ENCODE measurements around the gene RANBP2. TPM values are rescaled to one million over a fixed set of nuclear protein-coding genes. Genes with fewer than 3 reads are reported as not detected.
A peak's percentile ranks its signal among the peaks of the same experiment; 100 is the strongest.
"Not testable (repeated sequence)": the region's sequence is repeated elsewhere in the genome, so short reads cannot be mapped to it uniquely, and the experiment has no call there.

Gene RANBP2
- total RNA-seq, 1 experiment from 2014 or later = 47.5 TPM

GRCh38 chr2:108767859-108768258 lies 48.6 kb downstream of the RANBP2 start:
- BruUV-seq (replicated peaks); CTCF ChIA-PET: not testable (repeated sequence)

DNA sequence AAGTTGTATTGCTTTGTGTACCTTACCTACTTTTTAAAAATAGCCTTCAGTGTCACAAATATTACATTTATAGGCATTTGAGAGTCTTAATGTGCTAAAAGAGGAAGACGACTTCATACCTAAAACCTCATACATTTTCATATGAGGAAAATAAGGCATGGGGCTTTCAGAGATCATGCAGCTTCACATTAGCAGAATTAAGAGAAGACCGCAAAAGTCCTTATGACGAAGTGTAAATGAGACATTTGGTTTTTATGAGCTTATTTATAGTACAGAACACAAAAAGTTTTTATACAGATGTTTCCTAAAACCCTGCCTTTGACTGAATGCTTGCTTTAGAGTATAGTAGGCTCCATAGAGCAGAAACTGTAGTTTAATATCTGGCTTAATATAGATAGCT lies 57.2 kb downstream of the RANBP2 start:
- H3K36me3 ChIP-seq (ENCODE audit: low read depth) = peaks cover 33% of the 10 kb centered on the region
- H2AFZ ChIP-seq = no peak overlapping the region
- TF ChIP-seq EZH2 (IDR thresholded peaks at IDR 0.05; ENCODE audit: low read depth) = no peak
- intact Hi-C loops (cut with micrococcal nuclease; ENCODE audit: unreplicated experiment) = no loop called here
- no TSS peak for BruUV-seq (replicated peaks)
- H3K27me3 ChIP-seq (ENCODE audit: insufficient read depth, low read depth) = no peaks in the 10 kb centered on the region
- H3K27ac ChIP-seq = no peak overlapping the region
- no peak for DNase-seq
- no peaks in the 10 kb centered on the region for H3F3A ChIP-seq (ENCODE audit: insufficient read depth, low read depth)
- peaks cover 8% of the 10 kb centered on the region; the same call in 1 of the 2 replicates for H4K20me1 ChIP-seq (ENCODE audit: insufficient read depth)
- ChIA-PET POLR2A (ENCODE audit: unreplicated experiment) (no interaction called here), CTCF (interaction anchor here (0.6 kb wide), 1 partner anchor 151 kb away, joined by 3 read pairs; no protein-coding TSS in a partner anchor)
- H3K4me3 ChIP-seq = no peak overlapping the region
- no peak overlapping the region for H3K4me2 ChIP-seq
- H3K9me2 ChIP-seq (ENCODE audit: insufficient read depth) = no peaks in the 10 kb centered on the region
- no peaks in the 10 kb centered on the region for H3K9me3 ChIP-seq (ENCODE audit: insufficient read depth, low read depth)
- H3K4me1 ChIP-seq (replicated peaks; ENCODE audit: insufficient read depth) = no peaks in the 10 kb centered on the region
- H3K79me2 ChIP-seq (ENCODE audit: low read depth) = no peaks in the 10 kb centered on the region

More at GRCh38 chr2:108767859-108768258, 48.6 kb downstream of the RANBP2 start:
- H3K4me3 ChIP-seq; H3K9me3 ChIP-seq (ENCODE audit: insufficient read depth, low read depth); intact Hi-C loops (cut with micrococcal nuclease; ENCODE audit: unreplicated experiment); H3K4me1 ChIP-seq (replicated peaks; ENCODE audit: insufficient read depth); DNase-seq; H4K20me1 ChIP-seq (ENCODE audit: insufficient read depth); H3K79me2 ChIP-seq (ENCODE audit: low read depth); POLR2A ChIA-PET (ENCODE audit: unreplicated experiment); H3K27ac ChIP-seq; H2AFZ ChIP-seq; H3K9me2 ChIP-seq (ENCODE audit: insufficient read depth); H3K4me2 ChIP-seq; H3F3A ChIP-seq (ENCODE audit: insufficient read depth, low read depth); H3K27me3 ChIP-seq (ENCODE audit: insufficient read depth, low read depth): not testable (repeated sequence)
- H3K36me3 ChIP-seq (ENCODE audit: low read depth) = peaks cover 32% of the 10 kb centered on the region

DNA sequence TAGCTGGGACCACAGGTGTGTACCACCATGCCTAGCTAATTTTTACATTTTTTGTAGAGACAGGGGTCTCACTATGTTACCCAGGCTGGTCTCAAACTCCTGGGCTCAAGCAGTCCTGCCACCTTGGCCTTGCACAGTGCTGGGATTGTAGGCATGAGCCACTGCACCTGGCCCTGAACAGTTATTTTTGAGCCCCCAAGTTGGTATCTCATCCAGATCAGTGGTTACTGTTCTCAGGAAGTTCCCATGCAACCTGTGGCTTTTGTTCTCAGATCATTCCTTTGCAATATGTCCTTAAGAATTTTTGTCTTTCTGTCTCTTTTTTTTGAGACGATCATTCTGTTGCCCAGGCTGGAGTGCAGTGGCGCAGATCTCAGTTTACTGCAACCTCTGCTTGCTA lies 59.6 kb downstream of the RANBP2 start:
- no peaks in the 10 kb centered on the region for H3K9me3 ChIP-seq (ENCODE audit: insufficient read depth, low read depth)
- no peak overlapping the region for H3K27ac ChIP-seq
- no peak overlapping the region for H2AFZ ChIP-seq
- H3K27me3 ChIP-seq (ENCODE audit: insufficient read depth, low read depth) = no peaks in the 10 kb centered on the region
- no peaks in the 10 kb centered on the region; the same call in 1 of the 2 replicates for H3F3A ChIP-seq (ENCODE audit: insufficient read depth, low read depth)
- no peaks in the 10 kb centered on the region for H3K4me1 ChIP-seq (replicated peaks; ENCODE audit: insufficient read depth)
- no peaks in the 10 kb centered on the region for H3K79me2 ChIP-seq (ENCODE audit: low read depth)
- H4K20me1 ChIP-seq (ENCODE audit: insufficient read depth) = peaks cover 8% of the 10 kb centered on the region; the same call in 1 of the 2 replicates
- no peak for DNase-seq
- BruUV-seq (replicated peaks) = no TSS peak
- H3K36me3 ChIP-seq (ENCODE audit: low read depth) = peaks cover 23% of the 10 kb centered on the region
- no peak overlapping the region for H3K4me3 ChIP-seq
- POLR2A ChIA-PET (ENCODE audit: unreplicated experiment) = no interaction called here
- no peak overlapping the region for H3K4me2 ChIP-seq
- intact Hi-C loops (cut with micrococcal nuclease; ENCODE audit: unreplicated experiment) = no loop called here
- CTCF ChIA-PET = no interaction called here
- H3K9me2 ChIP-seq (ENCODE audit: insufficient read depth) = no peaks in the 10 kb centered on the region
- no peak for TF ChIP-seq EZH2 (IDR thresholded peaks at IDR 0.05; ENCODE audit: low read depth)
- TF ChIP-seq, protein P1, sequence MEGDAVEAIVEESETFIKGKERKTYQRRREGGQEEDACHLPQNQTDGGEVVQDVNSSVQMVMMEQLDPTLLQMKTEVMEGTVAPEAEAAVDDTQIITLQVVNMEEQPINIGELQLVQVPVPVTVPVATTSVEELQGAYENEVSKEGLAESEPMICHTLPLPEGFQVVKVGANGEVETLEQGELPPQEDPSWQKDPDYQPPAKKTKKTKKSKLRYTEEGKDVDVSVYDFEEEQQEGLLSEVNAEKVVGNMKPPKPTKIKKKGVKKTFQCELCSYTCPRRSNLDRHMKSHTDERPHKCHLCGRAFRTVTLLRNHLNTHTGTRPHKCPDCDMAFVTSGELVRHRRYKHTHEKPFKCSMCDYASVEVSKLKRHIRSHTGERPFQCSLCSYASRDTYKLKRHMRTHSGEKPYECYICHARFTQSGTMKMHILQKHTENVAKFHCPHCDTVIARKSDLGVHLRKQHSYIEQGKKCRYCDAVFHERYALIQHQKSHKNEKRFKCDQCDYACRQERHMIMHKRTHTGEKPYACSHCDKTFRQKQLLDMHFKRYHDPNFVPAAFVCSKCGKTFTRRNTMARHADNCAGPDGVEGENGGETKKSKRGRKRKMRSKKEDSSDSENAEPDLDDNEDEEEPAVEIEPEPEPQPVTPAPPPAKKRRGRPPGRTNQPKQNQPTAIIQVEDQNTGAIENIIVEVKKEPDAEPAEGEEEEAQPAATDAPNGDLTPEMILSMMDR (conservative IDR thresholded peaks at IDR 0.05) = no peak

DNA sequence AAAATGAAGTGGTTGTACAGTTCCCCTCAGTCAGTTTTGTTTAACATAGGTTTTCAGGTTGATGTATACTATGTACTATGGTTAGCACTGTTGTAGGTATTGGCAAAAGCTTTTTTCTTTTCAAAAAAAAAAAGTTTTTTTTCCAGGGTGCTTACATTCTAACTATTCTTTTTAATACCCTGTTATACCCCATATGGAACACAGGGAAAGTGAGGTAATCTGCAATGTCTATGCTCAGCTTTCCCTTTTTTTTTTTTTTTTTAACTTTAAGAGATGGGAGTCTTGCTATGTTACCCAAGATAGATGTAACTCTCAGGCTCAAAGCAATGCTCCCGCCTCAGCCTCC lies 66.7 kb downstream of the RANBP2 start:
- TF ChIP-seq EZH2 (IDR thresholded peaks at IDR 0.05; ENCODE audit: low read depth) = no peak
- TF ChIP-seq, protein P1 (conservative IDR thresholded peaks at IDR 0.05) = no peak
- H3K79me2 ChIP-seq (ENCODE audit: low read depth) = peaks cover 14% of the 10 kb centered on the region
- ChIA-PET CTCF (interaction anchor here (0.5 kb wide), 1 partner anchor 124 kb away, joined by 3 read pairs; no protein-coding TSS in a partner anchor), POLR2A (ENCODE audit: unreplicated experiment) (no interaction called here)
- peak overlapping the region; percentile 89 for H3K4me3 ChIP-seq
- no peaks in the 10 kb centered on the region for H3K27me3 ChIP-seq (ENCODE audit: insufficient read depth, low read depth)
- intact Hi-C loops (cut with micrococcal nuclease; ENCODE audit: unreplicated experiment) = no loop called here
- peak overlapping the region; percentile 98 for H2AFZ ChIP-seq
- no TSS peak for BruUV-seq (replicated peaks)
- no peaks in the 10 kb centered on the region for H3K9me2 ChIP-seq (ENCODE audit: insufficient read depth)
- H3K9me3 ChIP-seq (ENCODE audit: insufficient read depth, low read depth) = no peaks in the 10 kb centered on the region
- H3F3A ChIP-seq (ENCODE audit: insufficient read depth, low read depth) = peaks cover 17% of the 10 kb centered on the region
- H3K36me3 ChIP-seq (ENCODE audit: low read depth) = peaks cover 5% of the 10 kb centered on the region
- H4K20me1 ChIP-seq (ENCODE audit: insufficient read depth) = no peaks in the 10 kb centered on the region
- peak overlapping the region; percentile 36 for H3K27ac ChIP-seq
- DNase-seq = no peak
- H3K4me1 ChIP-seq (replicated peaks; ENCODE audit: insufficient read depth) = peaks cover 21% of the 10 kb centered on the region
- peak overlapping the region; percentile 99 for H3K4me2 ChIP-seq
